ENCODE measurements around the gene IRF2BPL. TPM values are rescaled to one million over a fixed set of nuclear protein-coding genes. Genes with fewer than 3 reads are reported as not detected.

IRF2BPL gene
- total and polyA plus RNA-seq, 9 of the 15 experiments (the other 6 are each of a cell fraction or from before 2014, with no cell fraction given) = 0.52 to 21.6 (median 2.5) TPM

DNA sequence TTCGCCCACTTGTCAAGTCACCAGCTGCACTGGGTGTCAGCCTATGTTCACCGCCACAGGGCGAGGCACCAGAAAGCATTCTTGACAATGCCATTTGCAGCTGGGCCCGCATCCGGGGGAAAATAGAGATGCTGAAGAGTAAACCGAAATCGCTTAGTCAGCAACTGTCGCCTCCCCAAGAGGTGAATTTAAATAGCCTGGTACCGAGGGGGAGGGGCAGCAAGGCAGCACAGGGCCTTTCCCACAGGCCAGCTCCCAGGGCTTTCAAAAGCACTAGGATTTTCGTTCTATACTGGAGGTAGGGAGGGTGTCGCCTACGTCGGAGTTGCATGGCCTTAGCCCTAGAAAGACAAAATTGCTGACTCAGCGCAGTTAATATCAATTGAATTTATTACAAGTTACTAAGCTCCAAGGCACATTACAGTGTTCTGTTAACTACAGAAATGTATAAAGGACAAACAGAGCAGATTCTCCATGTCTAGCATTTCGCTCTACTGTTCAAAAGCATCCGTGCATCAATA is 4.3 kb downstream of the IRF2BPL start (continued):
- TF ChIP-seq ZNF586 (CRISPR knock-in tag; conservative IDR thresholded peaks at IDR 0.05) = no peak
- no peak for TF ChIP-seq LCOR (CRISPR knock-in tag; IDR thresholded peaks at IDR 0.05)
- TF ChIP-seq, protein P1, sequence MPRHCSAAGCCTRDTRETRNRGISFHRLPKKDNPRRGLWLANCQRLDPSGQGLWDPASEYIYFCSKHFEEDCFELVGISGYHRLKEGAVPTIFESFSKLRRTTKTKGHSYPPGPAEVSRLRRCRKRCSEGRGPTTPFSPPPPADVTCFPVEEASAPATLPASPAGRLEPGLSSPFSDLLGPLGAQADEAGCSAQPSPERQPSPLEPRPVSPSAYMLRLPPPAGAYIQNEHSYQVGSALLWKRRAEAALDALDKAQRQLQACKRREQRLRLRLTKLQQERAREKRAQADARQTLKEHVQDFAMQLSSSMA (CRISPR knock-in tag; IDR thresholded peaks at IDR 0.05) = no peak
- peak; percentile 100 for TF ChIP-seq ZNF316 (IDR thresholded peaks at IDR 0.05)
- TF ChIP-seq, protein P2, sequence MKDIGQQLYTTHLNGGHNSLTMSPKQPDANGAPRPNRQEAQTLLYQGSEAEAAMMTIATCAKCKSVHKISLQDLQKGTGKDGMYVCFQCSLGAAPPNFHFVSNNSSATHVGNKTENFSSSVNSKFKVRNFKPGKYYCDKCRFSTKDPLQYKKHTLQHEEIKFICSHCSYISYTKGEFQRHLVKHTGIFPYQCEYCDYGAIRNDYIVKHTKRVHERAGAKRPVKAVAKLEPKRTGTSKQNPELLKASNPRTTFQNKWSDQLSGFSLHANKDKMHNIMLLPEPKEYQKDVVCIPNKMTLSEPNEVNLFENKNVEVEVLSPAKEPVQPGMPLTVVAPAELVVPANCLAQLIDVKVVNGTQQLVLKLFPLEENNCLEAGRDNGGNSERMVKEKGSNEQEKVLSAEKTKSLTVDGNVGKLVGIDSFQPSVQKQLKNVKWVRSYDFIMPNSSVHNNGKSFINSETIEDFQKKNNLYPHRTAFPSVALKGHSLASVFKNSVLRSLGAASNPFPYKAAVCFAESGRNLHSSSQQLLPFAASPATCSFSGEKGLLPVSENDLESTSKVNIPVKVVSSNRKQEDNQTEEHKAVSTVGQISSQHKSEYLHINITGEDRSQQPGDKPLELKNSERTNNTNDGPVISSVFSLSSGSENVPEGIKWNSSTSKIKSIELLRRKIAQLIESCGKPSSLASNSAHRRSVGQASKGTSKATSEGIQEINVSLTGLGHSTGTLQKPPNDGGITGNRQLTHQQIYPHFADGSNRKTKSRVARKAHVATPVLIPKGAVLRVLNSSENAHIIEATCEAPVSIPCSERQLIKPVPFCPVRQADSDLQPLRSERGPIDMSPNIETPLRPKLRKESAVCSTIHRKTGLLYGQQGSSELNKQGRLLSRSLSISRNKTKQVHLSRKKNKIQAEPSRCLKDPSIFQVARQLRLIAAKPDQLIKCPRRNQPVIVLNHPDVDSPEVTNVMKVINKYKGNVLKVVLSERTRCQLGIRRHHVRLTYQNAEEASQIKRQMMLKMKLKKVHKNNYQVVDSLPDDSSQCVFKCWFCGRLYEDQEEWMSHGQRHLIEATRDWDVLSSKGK (CRISPR knock-in tag; IDR thresholded peaks at IDR 0.05) = no peak
- TF ChIP-seq, protein P3, sequence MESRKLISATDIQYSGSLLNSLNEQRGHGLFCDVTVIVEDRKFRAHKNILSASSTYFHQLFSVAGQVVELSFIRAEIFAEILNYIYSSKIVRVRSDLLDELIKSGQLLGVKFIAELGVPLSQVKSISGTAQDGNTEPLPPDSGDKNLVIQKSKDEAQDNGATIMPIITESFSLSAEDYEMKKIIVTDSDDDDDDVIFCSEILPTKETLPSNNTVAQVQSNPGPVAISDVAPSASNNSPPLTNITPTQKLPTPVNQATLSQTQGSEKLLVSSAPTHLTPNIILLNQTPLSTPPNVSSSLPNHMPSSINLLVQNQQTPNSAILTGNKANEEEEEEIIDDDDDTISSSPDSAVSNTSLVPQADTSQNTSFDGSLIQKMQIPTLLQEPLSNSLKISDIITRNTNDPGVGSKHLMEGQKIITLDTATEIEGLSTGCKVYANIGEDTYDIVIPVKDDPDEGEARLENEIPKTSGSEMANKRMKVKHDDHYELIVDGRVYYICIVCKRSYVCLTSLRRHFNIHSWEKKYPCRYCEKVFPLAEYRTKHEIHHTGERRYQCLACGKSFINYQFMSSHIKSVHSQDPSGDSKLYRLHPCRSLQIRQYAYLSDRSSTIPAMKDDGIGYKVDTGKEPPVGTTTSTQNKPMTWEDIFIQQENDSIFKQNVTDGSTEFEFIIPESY (CRISPR knock-in tag; IDR thresholded peaks at IDR 0.05) = no peak

All from K562 (cell line).